ENCODE data around the gene DAP3.
"Not testable (repeated sequence)": the region's sequence is repeated elsewhere in the genome, so short reads cannot be mapped to it uniquely, and the experiment has no call there.

Gene DAP3

DNA sequence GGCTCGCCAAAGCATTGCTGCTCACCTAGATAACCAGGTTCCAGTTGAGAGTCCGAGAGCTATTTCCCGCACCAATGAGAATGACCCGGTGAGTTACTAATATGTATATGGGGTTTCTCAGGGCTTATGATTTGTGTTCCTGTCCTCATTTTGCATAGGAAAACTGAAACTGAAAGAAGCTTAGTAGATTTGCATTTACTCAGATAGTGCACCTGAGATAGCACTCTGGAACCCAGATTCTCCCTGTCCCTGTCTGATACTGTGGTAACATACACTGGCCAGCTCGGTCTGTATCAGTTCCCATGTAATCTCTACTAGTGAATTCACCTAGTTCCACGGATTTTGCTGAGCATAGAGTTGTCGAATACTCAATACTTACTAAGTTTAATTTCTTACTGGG is 28.1 kb downstream of the DAP3 start:
- no peak for DNase-seq (ENCODE audit: low read depth in 2 of 3, low spot score in 1 of 3)

DNA sequence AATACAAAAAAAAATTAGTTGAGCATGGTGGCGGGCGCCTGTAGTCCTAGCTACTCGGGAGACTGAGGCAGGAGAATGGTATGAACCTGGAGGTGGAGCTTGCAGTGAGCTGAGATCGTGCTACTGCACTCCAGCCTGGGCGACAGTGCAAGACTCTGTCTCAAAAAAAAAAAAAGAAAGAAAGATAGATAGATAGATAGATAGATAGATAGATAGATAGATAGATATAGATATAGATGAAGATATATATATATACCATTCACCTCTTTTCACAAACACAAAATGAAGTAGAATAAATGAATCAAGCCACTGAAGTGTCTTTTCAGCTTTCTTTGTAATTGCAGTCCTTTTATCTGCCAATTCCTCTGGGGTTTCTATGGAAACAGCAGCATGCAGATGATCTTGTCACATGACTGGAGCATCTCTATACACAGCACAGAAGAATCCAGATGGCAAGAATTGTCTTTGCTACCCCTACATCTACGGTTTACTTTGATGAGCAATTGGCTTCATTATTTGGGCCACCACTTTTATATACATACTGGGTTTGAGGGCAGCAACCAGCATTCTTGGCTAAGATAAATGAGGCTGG is 29.7 kb downstream of the DAP3 start:
- not testable (repeated sequence) for DNase-seq (ENCODE audit: low read depth in 2 of 3, low spot score in 1 of 3)

DNA sequence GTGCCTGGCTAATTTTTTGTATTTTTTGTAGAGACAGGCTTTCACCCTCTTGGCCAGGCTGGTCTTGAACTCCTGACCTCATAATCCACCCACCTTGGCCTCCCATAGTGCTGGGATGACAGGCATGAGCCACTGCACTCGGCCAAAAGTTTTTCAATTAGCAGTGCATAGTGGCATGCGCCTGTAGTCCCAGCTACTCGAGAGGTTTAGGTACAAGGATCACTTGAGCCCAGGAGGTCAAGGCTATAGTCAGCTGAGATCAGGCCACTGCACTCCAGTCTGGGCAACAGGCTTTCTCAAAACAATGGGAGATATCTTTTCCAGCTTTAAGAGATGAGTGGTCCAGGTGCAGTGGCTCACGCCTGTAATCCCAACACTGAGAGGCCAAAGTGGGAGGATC is 30.8 kb downstream of the DAP3 start:
- no peak for DNase-seq (ENCODE audit: low read depth in 2 of 3, low spot score in 1 of 3)

GRCh38 chr1:155725142-155725541 is 36.3 kb downstream of the DAP3 start:
- DNase-seq (ENCODE audit: low read depth in 2 of 3, low spot score in 1 of 3): no peak

DNA sequence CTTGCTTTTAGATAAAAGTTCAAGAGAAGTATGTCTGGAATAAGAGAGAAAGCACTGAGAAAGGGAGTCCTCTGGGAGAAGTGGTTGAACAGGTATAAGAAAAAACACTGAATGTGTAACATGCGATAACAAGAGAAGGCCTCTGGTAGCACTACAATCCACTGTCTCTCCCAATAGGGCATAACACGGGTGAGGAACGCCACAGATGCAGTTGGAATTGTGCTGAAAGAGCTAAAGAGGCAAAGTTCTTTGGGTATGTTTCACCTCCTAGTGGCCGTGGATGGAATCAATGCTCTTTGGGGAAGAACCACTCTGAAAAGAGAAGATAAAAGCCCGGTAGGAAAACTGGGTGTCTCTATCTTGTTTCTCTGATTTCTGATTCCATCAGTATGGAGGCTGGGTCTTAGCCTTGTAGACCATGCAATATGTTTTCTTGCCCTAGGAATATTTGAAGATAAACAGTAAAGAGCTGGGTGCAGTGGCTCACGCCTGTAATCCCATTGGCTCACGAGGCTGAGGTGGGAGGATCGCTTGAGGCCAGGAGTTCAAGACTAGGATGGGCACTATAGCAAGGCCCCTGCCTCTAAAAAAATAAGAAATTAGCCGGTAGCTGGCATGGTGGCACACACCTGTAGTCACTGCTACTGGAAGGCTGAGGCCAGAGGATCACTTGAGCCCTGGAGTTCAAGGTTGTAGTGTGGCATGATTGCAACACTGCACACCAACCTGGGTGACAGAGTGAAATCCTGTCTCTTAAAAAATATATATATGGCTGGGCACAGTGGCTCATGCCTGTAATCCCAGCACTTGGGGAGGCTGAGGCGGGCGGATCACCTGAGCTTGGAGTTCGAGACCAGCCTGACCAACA is 40.4 kb downstream of the DAP3 start:
- DNase-seq (ENCODE audit: low read depth in 2 of 3, low spot score in 1 of 3): peak in 1 of 3 donors; percentile 41

DNA sequence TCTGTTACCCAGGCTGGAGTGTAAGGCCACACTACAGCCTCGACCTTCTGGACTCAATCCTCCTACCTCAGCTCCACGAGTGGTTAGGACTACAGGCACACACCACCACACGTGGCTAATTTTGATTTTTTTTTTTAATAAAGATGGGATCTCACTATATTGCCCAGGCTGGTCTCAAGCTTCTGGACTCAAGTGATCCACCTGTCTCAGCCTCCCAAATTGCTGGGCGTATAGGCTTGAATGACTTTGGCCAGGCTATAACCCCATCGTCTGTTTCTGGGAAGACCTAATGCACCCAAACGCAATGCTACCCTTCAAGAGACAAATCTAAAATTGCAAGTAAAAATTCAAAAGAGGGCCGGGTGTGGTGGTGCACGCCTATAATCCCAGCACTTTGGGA is 52.1 kb downstream of the DAP3 start:
- no peak for DNase-seq (ENCODE audit: low read depth in 2 of 3, low spot score in 1 of 3)

DNA sequence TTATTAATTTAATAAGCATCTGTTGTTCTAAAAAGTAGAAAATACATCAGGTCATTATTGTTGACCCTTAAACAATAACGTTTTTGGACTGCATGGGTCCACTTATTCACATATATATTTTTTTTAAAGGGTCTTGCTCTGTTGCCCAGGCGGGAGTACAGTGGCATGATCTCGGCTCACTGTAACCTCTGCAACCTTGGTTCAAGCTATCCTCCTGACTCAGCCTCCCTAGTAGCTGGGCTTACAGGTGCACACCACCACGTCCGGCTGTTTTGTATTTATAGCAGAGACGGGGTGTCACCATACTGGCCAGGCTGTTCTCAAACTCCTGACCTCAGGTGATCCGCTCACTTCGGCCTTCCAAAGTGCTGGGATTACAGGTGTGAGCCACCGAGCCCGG is 53.0 kb downstream of the DAP3 start:
- DNase-seq (ENCODE audit: low read depth in 2 of 3, low spot score in 1 of 3): no peak

DNA sequence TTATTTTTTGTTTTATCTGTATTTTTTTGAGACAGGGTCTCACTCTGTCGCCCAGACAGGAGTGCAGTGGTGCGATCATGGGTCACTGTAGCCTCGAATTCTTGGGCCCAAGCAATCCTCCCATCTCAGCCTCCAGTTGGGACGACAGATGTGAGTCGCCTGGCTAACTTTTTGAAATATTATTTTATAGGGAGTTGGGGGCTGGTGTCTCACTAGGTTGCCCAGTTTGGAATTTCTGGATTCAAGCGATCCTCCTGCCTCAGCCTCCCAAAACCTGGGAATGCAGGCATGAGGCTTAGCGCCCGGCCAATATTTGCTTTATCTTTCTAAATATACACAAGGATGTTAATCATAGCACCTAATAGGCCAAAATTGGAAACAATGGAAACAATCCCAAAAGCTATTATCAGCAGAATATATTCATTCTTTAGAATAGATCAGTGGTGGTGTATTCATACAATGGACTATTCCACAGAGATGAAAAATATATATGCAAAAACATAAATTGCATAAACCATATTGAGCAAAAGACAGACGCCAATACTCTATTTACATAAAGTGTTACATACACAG is 55.9 kb downstream of the DAP3 start:
- no peak for DNase-seq (ENCODE audit: low read depth in 2 of 3, low spot score in 1 of 3)

- DNase-seq (ENCODE audit: low read depth in 2 of 3, low spot score in 1 of 3): peak; percentile 96 to 99 (median 97)
These were observed 56.7 kb downstream of the DAP3 start for GRCh38 chr1:155745284-155746228.

DNA sequence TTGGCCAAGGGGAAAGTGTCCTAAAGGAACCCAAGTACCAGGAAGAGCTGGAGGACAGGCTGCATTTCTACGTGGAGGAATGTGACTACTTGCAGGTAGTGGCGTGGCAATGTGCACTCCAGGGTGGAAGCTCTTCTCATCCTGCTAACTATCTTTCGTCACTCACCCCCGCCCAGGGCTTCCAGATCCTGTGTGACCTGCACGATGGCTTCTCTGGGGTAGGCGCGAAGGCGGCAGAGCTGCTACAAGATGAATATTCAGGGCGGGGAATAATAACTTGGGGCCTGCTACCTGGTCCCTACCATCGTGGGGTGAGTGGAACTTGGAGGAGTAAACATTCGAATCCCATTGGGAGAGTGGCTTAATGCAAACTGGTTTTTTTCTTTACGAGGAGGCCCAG is 58.7 kb downstream of the DAP3 start:
- DNase-seq (ENCODE audit: low read depth in 2 of 3, low spot score in 1 of 3): not testable (repeated sequence)

DNA sequence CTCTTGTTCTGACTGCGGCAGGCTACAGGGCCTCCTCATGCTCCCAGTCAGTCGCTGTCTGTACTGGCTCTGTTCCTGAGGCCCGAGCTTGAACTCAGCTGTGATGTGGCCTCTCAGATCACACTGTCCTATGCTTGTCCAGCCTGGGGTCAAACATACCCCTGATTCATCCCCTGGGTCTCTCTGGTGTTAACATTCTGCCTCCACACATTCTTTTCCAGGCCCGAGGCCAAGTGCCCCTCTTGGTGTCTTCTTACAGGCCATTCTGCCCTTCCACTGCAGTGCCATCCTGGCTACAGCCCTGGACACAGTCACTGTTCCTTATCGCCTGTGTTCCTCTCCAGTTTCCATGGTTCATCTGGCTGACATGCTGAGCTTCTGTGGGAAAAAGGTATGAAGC is 59.2 kb downstream of the DAP3 start:
- not testable (repeated sequence) for DNase-seq (ENCODE audit: low read depth in 2 of 3, low spot score in 1 of 3)

DNA sequence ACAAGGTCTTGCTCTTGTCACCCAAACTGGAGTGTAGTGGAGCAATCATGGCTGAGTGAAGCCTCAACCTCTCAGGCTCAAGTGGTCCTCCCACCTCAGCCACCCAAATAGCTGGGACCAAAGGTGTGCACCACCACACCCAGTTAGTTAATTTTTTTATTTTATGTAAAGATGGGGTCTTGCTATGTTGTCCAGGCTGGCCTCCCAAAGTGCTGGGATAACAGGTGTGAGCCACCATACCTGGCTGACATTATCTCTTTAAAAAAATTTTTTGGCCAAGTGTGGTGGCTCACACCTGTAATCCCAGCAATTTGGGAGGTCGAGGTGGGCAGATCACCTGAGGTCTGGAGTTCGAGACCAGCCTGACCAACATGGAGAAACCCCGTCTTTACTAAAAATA is 70.1 kb downstream of the DAP3 start:
- not testable (repeated sequence) for DNase-seq (ENCODE audit: low read depth in 2 of 3, low spot score in 1 of 3)

DNA sequence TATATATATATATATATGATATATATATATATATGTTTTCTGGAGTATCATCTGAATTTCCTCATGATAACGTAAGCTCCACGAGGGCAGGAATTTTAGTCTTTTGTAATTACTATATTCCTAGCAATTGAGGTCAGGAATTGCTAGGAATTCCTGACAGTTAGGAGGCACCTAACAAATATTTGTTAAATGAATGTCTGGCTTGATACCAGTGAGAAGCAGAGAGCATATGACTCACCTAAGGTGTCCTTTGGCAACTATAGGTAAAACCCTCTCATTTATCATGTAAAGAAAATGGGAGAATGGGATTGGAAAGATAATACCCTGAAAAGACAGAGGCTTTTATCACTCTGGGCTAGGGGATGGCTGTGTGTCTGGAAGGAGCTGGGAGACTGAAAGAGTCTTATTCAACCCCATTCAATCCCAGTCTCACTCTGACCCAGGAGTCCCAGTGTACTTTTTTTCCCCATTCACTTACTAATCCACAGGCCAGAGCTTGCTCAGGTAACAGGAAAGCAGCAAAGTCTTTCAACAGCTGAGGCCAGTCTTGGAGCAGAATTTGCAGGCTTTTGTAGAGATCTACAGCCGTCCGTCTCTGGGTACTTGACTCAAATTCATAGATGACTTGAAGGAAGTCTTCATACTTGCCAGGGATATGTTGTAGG is 71.2 kb downstream of the DAP3 start:
- no peak for DNase-seq (ENCODE audit: low read depth in 2 of 3, low spot score in 1 of 3)

- no peak for DNase-seq (ENCODE audit: low read depth in 2 of 3, low spot score in 1 of 3)
These were observed 72.0 kb downstream of the DAP3 start for GRCh38 chr1:155760751-155761475.

- DNase-seq (ENCODE audit: low read depth in 2 of 3, low spot score in 1 of 3): no peak
These were observed 73.0 kb downstream of the DAP3 start for GRCh38 chr1:155761736-155762405.

DNA sequence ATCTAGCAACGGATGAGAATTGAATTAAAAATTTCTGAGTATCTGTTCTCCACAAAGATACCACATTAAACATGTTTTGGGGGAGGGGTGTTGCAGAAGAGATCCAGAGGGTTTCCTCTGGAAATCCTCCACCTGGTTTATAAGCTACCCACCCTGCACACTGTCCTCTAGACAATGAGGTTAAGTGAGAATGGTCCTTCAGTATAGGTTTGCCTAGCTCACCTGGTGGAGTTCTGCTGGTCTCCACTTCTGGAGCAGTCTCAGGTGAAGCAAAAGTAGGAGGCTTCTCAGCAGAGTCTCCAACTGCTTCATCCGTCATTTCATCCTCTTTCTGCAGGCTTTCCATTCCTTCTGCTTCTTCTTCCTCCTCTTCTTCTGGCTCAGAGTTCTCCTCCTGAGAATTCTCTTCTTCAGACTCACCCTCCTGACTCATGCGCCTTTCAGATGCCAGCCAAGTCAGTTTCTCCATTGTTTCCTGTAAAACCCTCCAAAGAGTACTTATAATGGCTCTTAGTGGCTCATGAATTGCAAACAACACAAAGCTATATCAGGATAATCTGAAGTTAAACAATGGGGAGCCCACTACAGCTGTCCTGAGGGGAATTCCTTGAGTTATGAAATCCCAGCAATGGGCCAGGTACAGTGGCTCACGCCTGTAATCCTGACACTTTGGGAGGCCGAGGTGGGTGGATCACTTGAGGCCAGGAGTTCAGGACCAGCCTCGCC is 74.4 kb downstream of the DAP3 start:
- DNase-seq (ENCODE audit: low read depth in 2 of 3, low spot score in 1 of 3): not testable (repeated sequence)

DNA sequence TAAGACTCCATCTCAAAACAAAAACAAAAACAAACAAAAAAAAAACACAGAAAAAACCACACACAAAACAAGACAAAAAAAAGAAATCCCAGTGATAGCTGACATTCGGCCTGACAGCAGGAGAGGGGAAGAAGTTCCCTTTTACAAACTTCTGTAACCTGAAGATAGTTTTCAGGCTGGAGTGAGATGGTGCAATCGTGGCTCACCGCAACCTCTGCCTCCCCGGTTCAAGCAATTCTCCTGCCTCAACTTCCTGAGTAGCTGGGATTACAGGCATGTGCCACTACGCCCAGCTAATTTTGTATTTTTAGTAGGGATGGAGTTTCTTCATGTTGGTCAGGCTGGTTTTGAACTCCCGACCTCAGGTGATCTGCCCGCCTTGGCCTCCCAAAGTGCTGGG is 75.1 kb downstream of the DAP3 start:
- not testable (repeated sequence) for DNase-seq (ENCODE audit: low read depth in 2 of 3, low spot score in 1 of 3)

- DNase-seq (ENCODE audit: low read depth in 2 of 3, low spot score in 1 of 3): not testable (repeated sequence)
These were observed 78.6 kb downstream of the DAP3 start for GRCh38 chr1:155767399-155767989.
